ENCODE measurements around the gene C17orf100. TPM values are rescaled to one million over a fixed set of nuclear protein-coding genes. Genes with fewer than 3 reads are reported as not detected.

The C17orf100 gene
- total and polyA plus RNA-seq, 10 of the 15 experiments (the other 5 are each of a cell fraction or from before 2014, with no cell fraction given), result 0.84 to 4.7 (median 1.8) TPM

- no peak overlapping the region for H3K4me2 ChIP-seq (ENCODE audit: control insufficient read depth, insufficient read depth)
- intact Hi-C loops (cut with micrococcal nuclease; ENCODE audit: unreplicated experiment), result no loop called here
- DNase-seq (ENCODE audit: low read depth, low spot score), result no peak
- SMC1A ChIA-PET (ENCODE audit: uncharacterized antibody, unreplicated experiment), result interaction anchor here (0.8 kb wide), 1 partner anchor 223 kb away, joined by 3 read pairs; no protein-coding TSS in a partner anchor
- POLR2A ChIA-PET, result no interaction called here
- H3K4me1 ChIP-seq (ENCODE audit: control insufficient read depth, insufficient read depth, low read length), result no peaks in the 10 kb centered on the region
- no peak overlapping the region for H3K4me3 ChIP-seq
- no peaks in the 10 kb centered on the region for H4K20me1 ChIP-seq (ENCODE audit: control insufficient read depth, insufficient read depth)
- no peak for TF ChIP-seq SPI1 (IDR thresholded peaks at IDR 0.05; ENCODE audit: borderline replicate concordance, insufficient read depth, low read depth, low read length)
- peak; percentile 39 for TF ChIP-seq BCL3 (IDR thresholded peaks at IDR 0.05; ENCODE audit: borderline replicate concordance, insufficient read depth, low read depth, low read length, poor library complexity, severe bottlenecking)
- peak; percentile 10 for TF ChIP-seq PBX3 (IDR thresholded peaks at IDR 0.05; ENCODE audit: insufficient replicate concordance, low read depth, low read length)
- ATAC-seq, result no peak
- no peaks in the 10 kb centered on the region for H3K9me3 ChIP-seq (replicated peaks; ENCODE audit: control insufficient read depth, insufficient read depth, low read length)
- RAD21 ChIA-PET (ENCODE audit: unreplicated experiment), result no interaction called here
- H3K27me3 ChIP-seq (replicated peaks in 1 of 2; ENCODE audit: control insufficient read depth in 2 of 2, insufficient read depth in 2 of 2, low read length in 1 of 2), result 0 out of 4 replicates have a peak, but pooled peaks cover 0 to 2% of the 10 kb centered on the region in 2 experiments
- no peak overlapping the region for H2AFZ ChIP-seq (ENCODE audit: control insufficient read depth, low read depth, low read length)
- no peak overlapping the region for H3K9ac ChIP-seq (ENCODE audit: control insufficient read depth, insufficient read depth, low read length)
- H3K79me2 ChIP-seq (ENCODE audit: control insufficient read depth, insufficient read depth, low read length), result no peaks in the 10 kb centered on the region
- CTCF ChIA-PET, result interaction anchor here (0.9 to 3.5 kb wide), 4 partner anchors 173 to 351 kb away, joined by 3 to 10 read pairs (median 4); no protein-coding TSS in a partner anchor
- no peaks in the 10 kb centered on the region for H3K36me3 ChIP-seq (ENCODE audit: control insufficient read depth in 2 of 2, insufficient read depth in 2 of 2, low read length in 1 of 2)
- in situ Hi-C loops (cut with MboI), result no loop called here
- 91% methylated on average over 8 of the region's 8 CpGs for WGBS (ENCODE audit: insufficient coverage, insufficient replicate concordance, low lambda C conversion rate, missing lambda C conversion rate)
- no peak for FAIRE-seq
- BruUV-seq (replicated peaks), result no TSS peak
- H3K27ac ChIP-seq (ENCODE audit: control insufficient read depth, insufficient read depth), result no peak overlapping the region
Measured at GRCh38 chr17:6670571-6670970, 19.0 kb downstream of the C17orf100 start.
